B cell (primary cell): ENCODE results near the gene PTPRN2. TPM values are rescaled to one million over a fixed set of nuclear protein-coding genes. Genes with fewer than 3 reads are reported as not detected.

ENCODE experiments used
- ATAC-seq: fragments of 200-7000 bp; cut with Tn5 transposase; one replicate; pipeline ENCODE4 v1.10.0; 2021; ENCODE audit warnings: low read depth, mild to moderate bottlenecking, moderate number of reproducible peaks, moderate library complexity
- CTCF ChIA-PET: fragments of 350-600 bp; sonication (Branson Sonifier 250); formaldehyde crosslinking; loops from one replicate; lab custom pipeline; 2021; ENCODE audit warnings: antibody characterized with exemption, inconsistent platforms; lab: Charles Lee
- POLR2A ChIA-PET: fragments of 350-600 bp; sonication (Branson Sonifier 250); formaldehyde crosslinking; loops from one replicate; lab custom pipeline; 2021; ENCODE audit warnings: antibody characterized with exemption; lab: Charles Lee
- DNase-seq: peaks from one replicate; pipeline ENCODE4 v3.0.0; 2013
- H2AFZ ChIP-seq: 2 replicates; pipeline ENCODE4 v1.6.1; 2012; ENCODE audit warnings: mild to moderate bottlenecking, low read depth, low read length; ENCODE audit not compliant: insufficient read depth, poor library complexity, severe bottlenecking
- H3K27ac ChIP-seq, 2 donors: 1 replicate in 1 of 2; 2 replicates in 1 of 2; pipeline ENCODE4 v1.5.1; 2012 to 2013; ENCODE audit warnings: low read length in 2 of 2, mild to moderate bottlenecking in 2 of 2, moderate library complexity in 1 of 2
- H3K27me3 ChIP-seq, 4 experiments: fragments of 200-600 bp in 1 of 4; sonication (generic) in 1 of 4; replicated peaks in 1 of 4; 1 replicate in 2 of 4; 2 replicates in 2 of 4; pipeline versions ENCODE4 v1.6.1 to v1.7.0; 2013 to 2016; ENCODE audit warnings: low read length in 3 of 4, mild to moderate bottlenecking in 2 of 4, mixed read lengths in 1 of 4, moderate library complexity in 1 of 4; ENCODE audit not compliant: insufficient read depth in 4 of 4, control insufficient read depth in 3 of 4; ENCODE audit errors: control extremely low read depth in 1 of 4
- H3K36me3 ChIP-seq, 2 experiments: replicated peaks in 1 of 2; 1 replicate in 1 of 2; 2 replicates in 1 of 2; pipeline versions ENCODE4 v1.6.1 to v1.7.1; 2013; ENCODE audit warnings: low read length in 1 of 2; ENCODE audit not compliant: insufficient read depth in 2 of 2, control insufficient read depth in 1 of 2; ENCODE audit errors: control extremely low read depth in 1 of 2, extremely low read depth in 1 of 2
- H3K4me1 ChIP-seq, 2 donors: fragments of 200-600 bp in 1 of 2; sonication (generic) in 1 of 2; 1 replicate in 1 of 2; 2 replicates in 1 of 2; pipeline versions ENCODE4 v1.5.1 to v1.6.1; 2013 to 2017; ENCODE audit warnings: low read length in 2 of 2; ENCODE audit not compliant: control insufficient read depth in 2 of 2, insufficient read depth in 2 of 2
- H3K4me2 ChIP-seq: replicated peaks from 2 replicates; pipeline ENCODE3; 2012; ENCODE audit warnings: mild to moderate bottlenecking, low read depth, low read length; ENCODE audit not compliant: poor library complexity, severe bottlenecking
- H3K4me3 ChIP-seq, 5 experiments: fragments of 200-600 bp in 1 of 5; sonication (generic) in 1 of 5; 1 replicate in 3 of 5; 2 replicates in 2 of 5; pipeline versions ENCODE4 v1.5.1 to v1.7.0; 2011 to 2016; ENCODE audit warnings: low read length in 4 of 5, mild to moderate bottlenecking in 4 of 5, low read depth in 2 of 5, control low read depth in 1 of 5, moderate library complexity in 1 of 5; ENCODE audit not compliant: insufficient read depth in 1 of 5; ENCODE audit errors: control extremely low read depth in 1 of 5, extremely low read depth in 1 of 5
- H3K79me2 ChIP-seq: fragments of 200-600 bp; sonication (generic); one replicate; pipeline ENCODE4 v1.6.0; 2016; ENCODE audit warnings: low read length; ENCODE audit not compliant: control insufficient read depth, insufficient read depth
- H3K9ac ChIP-seq: fragments of 200-600 bp; sonication (generic); 2 replicates; pipeline ENCODE4 v1.6.1; 2017; ENCODE audit warnings: mild to moderate bottlenecking, low read length, moderate library complexity
- H3K9me3 ChIP-seq, 3 donors: one replicate each; pipeline versions ENCODE4 v1.6.1 to v1.7.1; 2013; ENCODE audit warnings: low read length in 2 of 3; ENCODE audit not compliant: control insufficient read depth in 2 of 3, insufficient read depth in 1 of 3; ENCODE audit errors: control extremely low read depth in 1 of 3
- H4K20me1 ChIP-seq: 2 replicates; pipeline ENCODE4 v1.6.0; 2012; ENCODE audit warnings: mild to moderate bottlenecking, low read length; ENCODE audit not compliant: insufficient read depth, control insufficient read depth, poor library complexity, severe bottlenecking
- H3K27ac Mint-ChIP-seq: one replicate; pipeline ENCODE4 v1.8.0; 2021; ENCODE audit warnings: mixed read lengths
- H3K27me3 Mint-ChIP-seq: one replicate; pipeline ENCODE4 v1.8.0; 2021; ENCODE audit warnings: mixed read lengths
- H3K4me1 Mint-ChIP-seq: one replicate; pipeline ENCODE4 v1.8.0; 2021; ENCODE audit warnings: mixed read lengths
- H3K4me3 Mint-ChIP-seq: one replicate; pipeline ENCODE4 v1.8.0; 2021; ENCODE audit warnings: mixed read lengths
- H3K9me3 Mint-ChIP-seq: one replicate; pipeline ENCODE4 v1.8.0; 2022; ENCODE audit warnings: mixed read lengths; ENCODE audit not compliant: insufficient read depth
- CTCF ChIP-seq: fragments of 200-600 bp; IDR thresholded peaks from one replicate; pipeline ENCODE4 v1.8.0; 2022; ENCODE audit warnings: antibody characterized with exemption, mild to moderate bottlenecking
- EZH2 ChIP-seq: IDR thresholded peaks from 2 replicates; pipeline ENCODE4 v1.6.1; 2012; ENCODE audit warnings: borderline replicate concordance, low read depth, mild to moderate bottlenecking, moderate library complexity, low read length; ENCODE audit not compliant: insufficient read depth, poor library complexity, severe bottlenecking
- WGBS: methylation state at CpG from one replicate; pipeline ENCODE4 v1.1.5; 2013; ENCODE audit warnings: missing lambda C conversion rate; ENCODE audit not compliant: insufficient coverage; 5-methylcytosine and 5-hydroxymethylcytosine counted together
- intact Hi-C: fragments of 100-400 bp; cut with micrococcal nuclease; formaldehyde crosslinking; loops from one replicate; pipeline ENCODE4 v1.10.0; 2022
- polyA plus RNA-seq: library from polyadenylated mRNA; depleted of rRNA; stranded (reverse); fragments of >200 nt; gene quantifications from 2 replicates; pipeline ENCODE4 v1.2.3, GENCODE V29; 2012
- total RNA-seq, 2 donors: library from RNA; stranded (reverse); fragments of 120-200 nt in 1 of 2; gene quantifications; 1 replicate in 1 of 2; 2 replicates in 1 of 2; pipeline versions ENCODE4 v1.2.3 to v1.2.4, GENCODE V29; 2013 to 2022

PTPRN2 gene
- total and polyA plus RNA-seq, 2 donors (not counting 1 experiment from before 2014, with no cell fraction given): 2.0 to 5.0 TPM

- H3K27me3 ChIP-seq: no peaks in the 10 kb centered on the region
- no peak overlapping the region for H3K4me3 Mint-ChIP-seq
- H3K27me3 Mint-ChIP-seq: peaks cover 3% of the 10 kb centered on the region
- no peak overlapping the region for H3K4me2 ChIP-seq
- H3K27ac Mint-ChIP-seq: no peak overlapping the region
- H3K4me1 ChIP-seq: peaks cover 0 to 6% of the 10 kb centered on the region in 2 donors
- H3K36me3 ChIP-seq: no peaks in the 10 kb centered on the region
- no peak overlapping the region for H3K9ac ChIP-seq
- H3K4me3 ChIP-seq: no peak overlapping the region
- no peaks in the 10 kb centered on the region for H3K79me2 ChIP-seq
- no peaks in the 10 kb centered on the region for H4K20me1 ChIP-seq
- H3K9me3 Mint-ChIP-seq: peaks cover 2% of the 10 kb centered on the region
- H3K9me3 ChIP-seq: peaks cover 0 to 33% (median 0%) of the 10 kb centered on the region in 3 donors
- intact Hi-C loops: no loop called here
- H2AFZ ChIP-seq: no peak overlapping the region
- POLR2A ChIA-PET: no interaction called here
- no peak for ATAC-seq
- H3K27ac ChIP-seq: no peak overlapping the region
- TF ChIP-seq CTCF (no peak), EZH2 (no peak)
- 81% methylated on average over 1 of the region's 1 CpG for WGBS
- DNase-seq: no peak
- no peaks in the 10 kb centered on the region for H3K4me1 Mint-ChIP-seq
- CTCF ChIA-PET: no interaction called here
Observed at GRCh38 chr7:157524731-157525130, 1062.9 kb downstream of the PTPRN2 start.

GRCh38 chr7:157523766-157524421 is 1063.7 kb downstream of the PTPRN2 start:
- 90% methylated on average over 17 of the region's 20 CpGs for WGBS
- Histone ChIP-seq H3K4me2 (no peak overlapping the region), H3K4me1 (peaks cover 0 to 6% of the 10 kb centered on the region in 2 donors), H3K9me3 (peaks cover 0 to 26% (median 0%) of the 10 kb centered on the region in 3 donors), H2AFZ (no peak overlapping the region), H4K20me1 (no peaks in the 10 kb centered on the region), H3K4me3 (no peak overlapping the region), H3K79me2 (no peaks in the 10 kb centered on the region), H3K27me3 (no peaks in the 10 kb centered on the region), H3K27ac (no peak overlapping the region), H3K9ac (no peak overlapping the region), H3K36me3 (no peaks in the 10 kb centered on the region)
- H3K4me3 Mint-ChIP-seq: no peak overlapping the region
- H3K27ac Mint-ChIP-seq: no peak overlapping the region
- ATAC-seq (no peak), DNase-seq (no peak)
- peaks cover 3% of the 10 kb centered on the region for H3K27me3 Mint-ChIP-seq
- intact Hi-C loops: no loop called here
- ChIA-PET CTCF (no interaction called here), POLR2A (no interaction called here)
- H3K4me1 Mint-ChIP-seq: no peaks in the 10 kb centered on the region
- H3K9me3 Mint-ChIP-seq: no peaks in the 10 kb centered on the region
- TF ChIP-seq EZH2: no peak
- no peak for TF ChIP-seq CTCF
